ENCODE measurements around the gene MANBA.

Gene MANBA

GRCh38 chr4:102678107-102678506, 82.7 kb downstream of the MANBA start:
- Histone ChIP-seq H3K14ac (ENCODE audit: low read length) (no peak overlapping the region), H3K9ac (ENCODE audit: low read length) (no peak overlapping the region), H3K36me3 (ENCODE audit: control insufficient read depth in 1 of 2, insufficient read depth in 2 of 2, low read length in 2 of 2) (peaks cover under 1 to 8% of the 10 kb centered on the region in 2 experiments), H2BK120ac (ENCODE audit: insufficient read depth, low read length, poor library complexity) (peak overlapping the region; percentile 43), H3K4ac (ENCODE audit: low read depth, low read length) (no peak overlapping the region), H3K27me3 (ENCODE audit: insufficient read depth, low read length) (no peaks in the 10 kb centered on the region), H2AK5ac (ENCODE audit: low read length) (no peak overlapping the region), H3K18ac (ENCODE audit: low read length) (no peak overlapping the region), H2BK12ac (ENCODE audit: low read length) (no peak overlapping the region), H4K91ac (ENCODE audit: low read depth, low read length) (no peak overlapping the region), H3K23ac (ENCODE audit: low read length) (no peak overlapping the region), H3K27ac (ENCODE audit: low read depth, low read length) (peak overlapping the region; percentile 62), H3K79me2 (ENCODE audit: control insufficient read depth, insufficient read depth, low read length, poor library complexity) (no peaks in the 10 kb centered on the region), H3K4me3 (ENCODE audit: low read depth, low read length) (no peak overlapping the region), H4K8ac (ENCODE audit: low read depth, low read length) (no peak overlapping the region), H3K79me1 (ENCODE audit: low read length) (peaks cover 19% of the 10 kb centered on the region), H3K4me1 (ENCODE audit: control insufficient read depth in 1 of 2, insufficient read depth in 2 of 2, low read length in 2 of 2) (peaks cover 8 to 13% of the 10 kb centered on the region in 2 experiments), H2BK5ac (ENCODE audit: low read depth, low read length, poor library complexity) (no peak overlapping the region), H3K4me2 (ENCODE audit: low read length) (peak overlapping the region; percentile 36), H3K9me3 (ENCODE audit: insufficient read depth, low read depth, low read length) (no peaks in the 10 kb centered on the region), H2AFZ (ENCODE audit: insufficient read depth, low read length, poor library complexity) (no peak overlapping the region), H4K12ac (ENCODE audit: low read depth, low read length) (no peak overlapping the region)
- WGBS (ENCODE audit: extremely low coverage, insufficient coverage, insufficient read length): no CpG with 5 or more reads among the region's 2 CpGs
- DNase-seq: peak; percentile 50 to 81

GRCh38 chr4:102675141-102675540, 85.6 kb downstream of the MANBA start:
- peak overlapping the region; percentile 55 for H3K4ac ChIP-seq (ENCODE audit: low read depth, low read length)
- no peak overlapping the region for H3K9ac ChIP-seq (ENCODE audit: low read length)
- H3K23ac ChIP-seq (ENCODE audit: low read length): no peak overlapping the region
- H4K91ac ChIP-seq (ENCODE audit: low read depth, low read length): peak overlapping the region; percentile 83
- H3K4me3 ChIP-seq (ENCODE audit: low read depth, low read length): no peak overlapping the region
- peak overlapping the region; percentile 73 for H3K27ac ChIP-seq (ENCODE audit: low read depth, low read length)
- H3K27me3 ChIP-seq (ENCODE audit: insufficient read depth, low read length): no peaks in the 10 kb centered on the region
- H3K9me3 ChIP-seq (ENCODE audit: insufficient read depth, low read depth, low read length): no peaks in the 10 kb centered on the region
- peak overlapping the region; percentile 79 for H4K8ac ChIP-seq (ENCODE audit: low read depth, low read length)
- no peaks in the 10 kb centered on the region for H3K79me2 ChIP-seq (ENCODE audit: control insufficient read depth, insufficient read depth, low read length, poor library complexity)
- H2BK5ac ChIP-seq (ENCODE audit: low read depth, low read length, poor library complexity): peak overlapping the region; percentile 96
- peaks cover 13% of the 10 kb centered on the region for H3K79me1 ChIP-seq (ENCODE audit: low read length)
- no peak overlapping the region for H2AK5ac ChIP-seq (ENCODE audit: low read length)
- peak overlapping the region; percentile 84 for H2BK12ac ChIP-seq (ENCODE audit: low read length)
- H3K4me1 ChIP-seq (ENCODE audit: control insufficient read depth in 1 of 2, insufficient read depth in 2 of 2, low read length in 2 of 2): peaks cover 5 to 10% of the 10 kb centered on the region in 2 experiments
- WGBS (ENCODE audit: extremely low coverage, insufficient coverage, insufficient read length): no CpG with 5 or more reads among the region's 1 CpG
- H3K14ac ChIP-seq (ENCODE audit: low read length): peak overlapping the region; percentile 79
- DNase-seq: peak; percentile 42 to 71
- H2BK120ac ChIP-seq (ENCODE audit: insufficient read depth, low read length, poor library complexity): no peak overlapping the region
- H3K36me3 ChIP-seq (ENCODE audit: control insufficient read depth in 1 of 2, insufficient read depth in 2 of 2, low read length in 2 of 2): peaks cover 11 to 12% of the 10 kb centered on the region in 2 experiments
- H3K18ac ChIP-seq (ENCODE audit: low read length): no peak overlapping the region
- no peak overlapping the region for H4K12ac ChIP-seq (ENCODE audit: low read depth, low read length)
- no peak overlapping the region for H3K4me2 ChIP-seq (ENCODE audit: low read length)
- H2AFZ ChIP-seq (ENCODE audit: insufficient read depth, low read length, poor library complexity): no peak overlapping the region

DNA sequence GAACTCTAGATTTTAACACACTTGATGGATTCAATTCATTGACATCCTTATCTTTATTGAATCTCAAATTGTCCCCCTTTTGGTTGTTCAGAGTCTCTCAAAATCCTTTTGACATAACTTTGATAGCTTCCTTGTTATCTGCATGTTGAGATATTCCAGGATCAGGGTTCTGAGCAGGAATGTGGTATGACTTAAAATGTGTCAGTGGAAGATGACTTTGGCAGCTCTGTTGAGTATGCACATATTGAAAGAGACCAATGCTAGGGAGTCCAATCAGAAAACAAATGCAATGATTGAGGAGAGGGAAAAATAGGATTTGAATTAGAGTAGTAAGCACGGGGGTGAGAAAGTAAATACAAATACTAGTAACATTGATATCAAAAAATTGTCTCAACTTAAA, 93.8 kb downstream of the MANBA start:
- no CpG with 5 or more reads among the region's 1 CpG for WGBS (ENCODE audit: extremely low coverage, insufficient coverage, insufficient read length)
- Histone ChIP-seq H3K79me2 (ENCODE audit: control insufficient read depth, insufficient read depth, low read length, poor library complexity) (no peaks in the 10 kb centered on the region), H3K4me2 (ENCODE audit: low read length) (no peak overlapping the region), H3K9ac (ENCODE audit: low read length) (no peak overlapping the region), H3K18ac (ENCODE audit: low read length) (no peak overlapping the region), H3K36me3 (ENCODE audit: control insufficient read depth in 1 of 2, insufficient read depth in 2 of 2, low read length in 2 of 2) (peaks cover 23 to 28% of the 10 kb centered on the region in 2 experiments), H2BK12ac (ENCODE audit: low read length) (no peak overlapping the region), H3K4ac (ENCODE audit: low read depth, low read length) (no peak overlapping the region), H3K14ac (ENCODE audit: low read length) (no peak overlapping the region), H2AK5ac (ENCODE audit: low read length) (no peak overlapping the region), H3K9me3 (ENCODE audit: insufficient read depth, low read depth, low read length) (no peaks in the 10 kb centered on the region), H3K4me1 (ENCODE audit: control insufficient read depth in 1 of 2, insufficient read depth in 2 of 2, low read length in 2 of 2) (no peaks in the 10 kb centered on the region), H4K91ac (ENCODE audit: low read depth, low read length) (no peak overlapping the region), H2BK120ac (ENCODE audit: insufficient read depth, low read length, poor library complexity) (no peak overlapping the region), H3K27me3 (ENCODE audit: insufficient read depth, low read length) (no peaks in the 10 kb centered on the region), H3K27ac (ENCODE audit: low read depth, low read length) (no peak overlapping the region), H2BK5ac (ENCODE audit: low read depth, low read length, poor library complexity) (no peak overlapping the region), H3K4me3 (ENCODE audit: low read depth, low read length) (no peak overlapping the region), H4K8ac (ENCODE audit: low read depth, low read length) (no peak overlapping the region), H3K23ac (ENCODE audit: low read length) (no peak overlapping the region), H2AFZ (ENCODE audit: insufficient read depth, low read length, poor library complexity) (no peak overlapping the region), H3K79me1 (ENCODE audit: low read length) (peaks cover 2% of the 10 kb centered on the region), H4K12ac (ENCODE audit: low read depth, low read length) (no peak overlapping the region)
- DNase-seq: no peak

DNA sequence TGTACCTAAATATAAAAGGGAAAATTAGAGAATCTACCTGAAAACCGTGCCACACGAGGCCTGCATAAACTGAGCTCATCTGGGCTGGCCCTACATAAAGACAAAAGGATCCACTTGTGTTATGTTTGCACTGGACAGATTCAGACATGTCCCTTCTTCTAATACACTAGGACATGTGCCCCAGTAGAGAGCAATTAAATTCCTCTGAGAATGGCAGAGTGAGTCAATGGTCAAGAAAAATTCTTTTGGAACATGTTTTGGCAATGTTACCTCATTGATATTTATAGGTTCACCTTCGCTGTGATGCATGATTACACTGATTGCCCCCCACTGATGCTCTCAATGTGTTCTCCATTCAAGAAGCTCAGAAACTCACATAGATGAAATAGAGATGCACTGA, 95.2 kb downstream of the MANBA start:
- WGBS (ENCODE audit: extremely low coverage, insufficient coverage, insufficient read length): no CpG with 5 or more reads among the region's 3 CpGs
- no peak for DNase-seq
- H2BK120ac ChIP-seq (ENCODE audit: insufficient read depth, low read length, poor library complexity): no peak overlapping the region
- H4K91ac ChIP-seq (ENCODE audit: low read depth, low read length): peak overlapping the region; percentile 62
- H3K4ac ChIP-seq (ENCODE audit: low read depth, low read length): no peak overlapping the region
- no peak overlapping the region for H3K23ac ChIP-seq (ENCODE audit: low read length)
- no peak overlapping the region for H4K8ac ChIP-seq (ENCODE audit: low read depth, low read length)
- no peak overlapping the region for H2BK12ac ChIP-seq (ENCODE audit: low read length)
- H4K12ac ChIP-seq (ENCODE audit: low read depth, low read length): no peak overlapping the region
- no peak overlapping the region for H3K27ac ChIP-seq (ENCODE audit: low read depth, low read length)
- H2BK5ac ChIP-seq (ENCODE audit: low read depth, low read length, poor library complexity): no peak overlapping the region
- H3K4me2 ChIP-seq (ENCODE audit: low read length): no peak overlapping the region
- no peak overlapping the region for H3K18ac ChIP-seq (ENCODE audit: low read length)
- H3K4me3 ChIP-seq (ENCODE audit: low read depth, low read length): no peak overlapping the region
- peaks cover 19 to 26% of the 10 kb centered on the region in 2 experiments for H3K36me3 ChIP-seq (ENCODE audit: control insufficient read depth in 1 of 2, insufficient read depth in 2 of 2, low read length in 2 of 2)
- H3K14ac ChIP-seq (ENCODE audit: low read length): no peak overlapping the region
- no peaks in the 10 kb centered on the region for H3K4me1 ChIP-seq (ENCODE audit: control insufficient read depth in 1 of 2, insufficient read depth in 2 of 2, low read length in 2 of 2)
- H2AK5ac ChIP-seq (ENCODE audit: low read length): no peak overlapping the region
- H3K27me3 ChIP-seq (ENCODE audit: insufficient read depth, low read length): no peaks in the 10 kb centered on the region
- no peak overlapping the region for H3K9ac ChIP-seq (ENCODE audit: low read length)
- no peaks in the 10 kb centered on the region for H3K9me3 ChIP-seq (ENCODE audit: insufficient read depth, low read depth, low read length)
- H3K79me2 ChIP-seq (ENCODE audit: control insufficient read depth, insufficient read depth, low read length, poor library complexity): no peaks in the 10 kb centered on the region
- no peaks in the 10 kb centered on the region for H3K79me1 ChIP-seq (ENCODE audit: low read length)
- no peak overlapping the region for H2AFZ ChIP-seq (ENCODE audit: insufficient read depth, low read length, poor library complexity)

Measured in trophoblast cell (in vitro differentiated cells and primary cell).